SU-DHL-6 (cell line): Measurements from ENCODE around the gene TMPRSS11E.
"Not testable (repeated sequence)": the region's sequence is repeated elsewhere in the genome, so short reads cannot be mapped to it uniquely, and the experiment has no call there.

Experiments used
- CTCF ChIP-seq: fragments of 200-600 bp; sonication (generic); IDR thresholded peaks from one replicate; pipeline ENCODE4 v1.5.1; 2017; ENCODE audit warnings: antibody characterized with exemption, mild to moderate bottlenecking, low read length, moderate library complexity; ENCODE audit not compliant: insufficient read depth, poor library complexity, severe bottlenecking
- EZH2phosphoT487 ChIP-seq: fragments of 200-600 bp; sonication (generic), shearing (Covaris generic); conservative IDR thresholded peaks from 2 replicates; pipeline ENCODE4 v1.6.1; 2018; ENCODE audit warnings: mild to moderate bottlenecking, antibody characterized with exemption, low read length, moderate library complexity, mixed read lengths

- TF ChIP-seq CTCF, EZH2phosphoT487: not testable (repeated sequence)
Measured at GRCh38 chr4:68505452-68505851, 58.2 kb downstream of the TMPRSS11E start.
